Stimulated activated CD8-positive, alpha-beta memory T cell treated with anti-CD3 and anti-CD28 coated beads, Interleukin-4, amount 100 ng/mL, for 48 hours (primary cell): ENCODE data around the gene CNDP2.

Experiments used
- DNase-seq: peaks from one replicate; pipeline ENCODE4 v3.0.0-alpha.2; 2020

The CNDP2 gene

GRCh38 chr18:74501386-74501785 lies 5.2 kb downstream of the CNDP2 start:
- no peak for DNase-seq

GRCh38 chr18:74503137-74503536 lies 7.0 kb downstream of the CNDP2 start:
- no peak for DNase-seq

- no peak for DNase-seq
Measured at GRCh38 chr18:74505776-74506175, 9.6 kb downstream of the CNDP2 start.

- no peak for DNase-seq
Measured at GRCh38 chr18:74506448-74507084, 10.4 kb downstream of the CNDP2 start.

GRCh38 chr18:74507097-74507881 lies 11.1 kb downstream of the CNDP2 start:
- no peak for DNase-seq

GRCh38 chr18:74507927-74508326 lies 11.8 kb downstream of the CNDP2 start:
- no peak for DNase-seq

GRCh38 chr18:74508366-74508765 lies 12.2 kb downstream of the CNDP2 start:
- no peak for DNase-seq

- DNase-seq = no peak
Measured at GRCh38 chr18:74508821-74509225, 12.7 kb downstream of the CNDP2 start.

GRCh38 chr18:74509856-74510769 lies 13.9 kb downstream of the CNDP2 start:
- DNase-seq = no peak

GRCh38 chr18:74510770-74511095 lies 14.6 kb downstream of the CNDP2 start:
- DNase-seq = no peak

GRCh38 chr18:74511823-74512222 lies 15.7 kb downstream of the CNDP2 start:
- DNase-seq = no peak

- DNase-seq = no peak
Measured at GRCh38 chr18:74512321-74513053, 16.3 kb downstream of the CNDP2 start.

- peak; percentile 16 for DNase-seq
Measured at GRCh38 chr18:74513149-74513882, 17.2 kb downstream of the CNDP2 start.

- DNase-seq = no peak
Measured at GRCh38 chr18:74513883-74514205, 17.7 kb downstream of the CNDP2 start.

GRCh38 chr18:74514860-74515495 lies 18.8 kb downstream of the CNDP2 start:
- no peak for DNase-seq

GRCh38 chr18:74515620-74516231 lies 19.6 kb downstream of the CNDP2 start:
- DNase-seq = no peak

- DNase-seq = peak; percentile 13
Measured at GRCh38 chr18:74516271-74517235, 20.4 kb downstream of the CNDP2 start.

GRCh38 chr18:74517236-74517630 lies 21.1 kb downstream of the CNDP2 start:
- DNase-seq = no peak

GRCh38 chr18:74518456-74519295 lies 22.5 kb downstream of the CNDP2 start:
- no peak for DNase-seq
